Vagina (tissue), 2 donors: ENCODE measurements around the gene TRABD2B.

Experiments
- CTCF ChIP-seq, 3 experiments: fragments of 450-650 bp in 2 of 3; fragments of 200-600 bp in 1 of 3; sonication (generic) in 1 of 3; IDR thresholded peaks; one replicate each; pipeline ENCODE4 v1.5.1; 2017 to 2019; ENCODE audit warnings: antibody characterized with exemption in 3 of 3, mild to moderate bottlenecking in 2 of 3, moderate library complexity in 2 of 3
- POLR2AphosphoS5 ChIP-seq, 2 donors: sonication (generic); formaldehyde crosslinking; IDR thresholded peaks; one replicate each; pipeline ENCODE4 v1.9.0; 2017; ENCODE audit warnings: antibody characterized with exemption in 2 of 2, mild to moderate bottlenecking in 2 of 2, low read depth in 1 of 2; ENCODE audit not compliant: insufficient read depth in 1 of 2

GRCh38 chr1:47942240-47942629, 55.0 kb downstream of the TRABD2B start:
- no peak for TF ChIP-seq CTCF (IDR thresholded peaks at IDR 0.05)
- TF ChIP-seq POLR2AphosphoS5 (IDR thresholded peaks at IDR 0.05; ENCODE audit: insufficient read depth in 1 of 2, low read depth in 1 of 2), result no peak
